ENCODE measurements around the gene LRRK1.

LRRK1 gene

DNA sequence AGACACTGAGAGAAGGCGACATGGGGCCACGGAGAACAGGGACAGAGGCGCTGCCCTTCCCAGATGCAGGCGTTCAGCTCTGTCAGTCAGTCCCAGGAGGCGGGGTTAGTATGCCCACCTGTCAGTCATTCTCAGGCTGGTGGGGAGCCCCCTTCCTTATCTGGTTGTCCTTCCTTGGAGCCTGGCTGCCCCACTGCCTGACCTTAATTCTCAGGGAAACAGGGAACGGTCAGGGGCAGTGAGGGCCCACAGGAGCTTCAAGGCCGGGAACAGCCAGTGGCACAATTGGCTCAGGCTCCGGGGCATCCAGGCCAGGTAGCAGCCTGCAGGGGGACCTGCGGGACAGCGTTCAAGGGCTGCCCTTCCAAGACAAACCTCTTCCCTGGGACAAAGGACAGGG lies 199.5 kb downstream of the LRRK1 start:
- no peak for DNase-seq
- H3K9me3 ChIP-seq = no peaks in the 10 kb centered on the region
- intact Hi-C loops (cut with DNase I; ENCODE audit: low total_unique reads) = no loop called here
- H3K27ac ChIP-seq = no peak overlapping the region
- no peaks in the 10 kb centered on the region for H3K27me3 ChIP-seq
- no peak overlapping the region for H3K4me3 ChIP-seq
- no peaks in the 10 kb centered on the region for H3K36me3 ChIP-seq
- peaks cover 0 to 29% (median 22%) of the 10 kb centered on the region in 4 donors for H3K4me1 ChIP-seq
- TF ChIP-seq, protein P1, sequence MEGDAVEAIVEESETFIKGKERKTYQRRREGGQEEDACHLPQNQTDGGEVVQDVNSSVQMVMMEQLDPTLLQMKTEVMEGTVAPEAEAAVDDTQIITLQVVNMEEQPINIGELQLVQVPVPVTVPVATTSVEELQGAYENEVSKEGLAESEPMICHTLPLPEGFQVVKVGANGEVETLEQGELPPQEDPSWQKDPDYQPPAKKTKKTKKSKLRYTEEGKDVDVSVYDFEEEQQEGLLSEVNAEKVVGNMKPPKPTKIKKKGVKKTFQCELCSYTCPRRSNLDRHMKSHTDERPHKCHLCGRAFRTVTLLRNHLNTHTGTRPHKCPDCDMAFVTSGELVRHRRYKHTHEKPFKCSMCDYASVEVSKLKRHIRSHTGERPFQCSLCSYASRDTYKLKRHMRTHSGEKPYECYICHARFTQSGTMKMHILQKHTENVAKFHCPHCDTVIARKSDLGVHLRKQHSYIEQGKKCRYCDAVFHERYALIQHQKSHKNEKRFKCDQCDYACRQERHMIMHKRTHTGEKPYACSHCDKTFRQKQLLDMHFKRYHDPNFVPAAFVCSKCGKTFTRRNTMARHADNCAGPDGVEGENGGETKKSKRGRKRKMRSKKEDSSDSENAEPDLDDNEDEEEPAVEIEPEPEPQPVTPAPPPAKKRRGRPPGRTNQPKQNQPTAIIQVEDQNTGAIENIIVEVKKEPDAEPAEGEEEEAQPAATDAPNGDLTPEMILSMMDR (IDR thresholded peaks at IDR 0.05) = no peak

DNA sequence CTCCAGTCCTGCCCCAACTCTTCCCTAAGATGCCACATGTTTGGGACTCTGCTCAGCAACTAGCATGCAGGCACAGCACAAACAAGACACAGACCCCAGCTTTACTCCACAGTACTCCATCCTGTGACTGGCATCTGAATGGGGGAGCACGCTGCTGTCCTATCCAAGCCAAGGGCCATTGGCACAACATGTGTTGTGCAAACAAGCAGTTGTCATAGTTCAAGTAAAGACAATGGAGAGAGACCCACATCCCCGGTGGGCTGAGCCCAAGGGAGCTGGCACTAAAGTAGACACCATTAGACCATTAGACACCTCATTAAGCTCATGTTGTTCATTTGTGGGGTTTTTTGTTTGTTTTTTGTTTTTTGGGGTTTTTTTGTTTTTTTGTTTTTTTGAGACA lies 200.0 kb downstream of the LRRK1 start:
- Histone ChIP-seq H3K27ac (no peak overlapping the region), H3K27me3 (no peaks in the 10 kb centered on the region), H3K36me3 (no peaks in the 10 kb centered on the region), H3K4me1 (peaks cover 0 to 29% (median 22%) of the 10 kb centered on the region in 4 donors), H3K4me3 (no peak overlapping the region), H3K9me3 (no peaks in the 10 kb centered on the region)
- intact Hi-C loops (cut with DNase I; ENCODE audit: low total_unique reads) = no loop called here
- no peak for DNase-seq
- TF ChIP-seq, protein P1 (IDR thresholded peaks at IDR 0.05) = no peak

All from tibial artery (tissue), 4 donors.